Endometrial microvascular endothelial cells (primary cell): ENCODE data around the gene RAE1. TPM values are rescaled to one million over a fixed set of nuclear protein-coding genes. Genes with fewer than 3 reads are reported as not detected.

ENCODE experiments used
- in situ Hi-C: cut with HindIII; loops from 2 replicates; pipeline ENCODE4 v1.10.0; 2017; ENCODE audit warnings: low sequenced_read_pairs, low pct_unique_long_range_greater_than_20kb; ENCODE audit errors: inconsistent ontology term
- total RNA-seq: library from RNA; depleted of rRNA; stranded (reverse); fragments of >200 nt; gene quantifications from one replicate; pipeline ENCODE4 v1.2.3, GENCODE V29; 2015; ENCODE audit errors: inconsistent ontology term

Gene RAE1
- total RNA-seq, 1 donor from 2014 or later: 60.5 TPM

- in situ Hi-C loops: no loop called here
Observed at GRCh38 chr20:57364451-57364850, 13.4 kb downstream of the RAE1 start.

GRCh38 chr20:57369596-57369995 lies 18.5 kb downstream of the RAE1 start:
- in situ Hi-C loops: no loop called here

DNA sequence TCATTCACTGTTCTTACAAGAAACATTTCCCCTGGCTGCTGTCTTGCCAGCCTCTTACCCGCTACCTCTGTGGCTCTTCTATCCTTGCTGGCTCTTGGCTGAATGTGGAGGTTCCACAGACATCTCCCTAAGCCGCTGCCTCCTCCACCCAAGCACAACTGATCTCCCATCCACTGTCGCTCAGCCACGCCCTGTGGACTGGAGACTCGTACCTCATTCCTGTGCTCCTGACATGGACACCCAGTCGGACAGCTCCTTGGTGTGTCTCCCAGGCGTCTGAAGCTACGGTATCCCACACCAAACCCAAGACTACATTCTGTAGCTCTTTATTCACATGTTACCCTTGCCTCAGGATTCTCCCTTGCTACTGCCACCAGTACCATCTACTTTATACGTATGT lies 19.3 kb downstream of the RAE1 start:
- in situ Hi-C loops: loop anchor here (10.0 kb wide), 1 partner anchor 124 kb away; no protein-coding TSS in a partner anchor

DNA sequence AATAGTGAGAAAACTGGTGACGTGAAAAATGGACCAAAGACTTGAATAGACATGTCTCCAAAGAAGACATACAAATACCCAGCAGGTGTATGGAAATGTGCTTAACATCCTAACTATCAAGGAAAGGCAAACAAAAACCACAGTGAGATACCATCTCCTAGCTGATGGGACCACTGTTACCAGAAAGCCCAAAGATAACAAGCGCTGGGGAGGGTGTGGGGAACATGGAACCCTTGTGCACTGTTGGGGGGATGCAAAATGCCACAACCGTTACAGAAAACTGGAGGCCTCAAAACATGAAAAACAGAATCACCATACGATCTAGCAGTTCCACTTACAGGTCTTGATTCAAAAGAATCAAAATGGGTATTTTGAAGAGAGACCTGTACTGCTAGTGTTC lies 20.3 kb downstream of the RAE1 start:
- in situ Hi-C loops: loop anchor here (10.0 kb wide), 1 partner anchor 123 kb away; no protein-coding TSS in a partner anchor

DNA sequence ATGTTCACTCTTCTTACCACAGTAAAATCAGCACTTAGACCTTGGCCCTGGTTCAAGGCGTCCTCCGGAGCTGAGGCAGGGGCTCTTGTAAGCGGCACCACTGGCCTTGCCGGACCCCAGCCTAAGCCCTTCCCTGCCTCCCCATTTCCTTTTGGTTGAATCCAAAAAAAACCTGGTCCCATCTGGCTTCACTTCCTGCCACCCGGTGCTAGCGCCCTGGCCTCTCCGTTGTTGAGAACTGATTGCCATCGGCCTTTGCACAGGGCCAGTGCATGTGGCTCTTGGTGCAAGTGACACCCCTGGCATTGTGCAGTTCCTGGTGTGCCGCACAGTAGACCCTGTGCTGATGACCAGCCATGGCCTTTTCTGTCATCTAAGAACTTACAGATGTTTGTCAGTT lies 21.1 kb downstream of the RAE1 start:
- in situ Hi-C loops: loop anchor here (10.0 kb wide), 1 partner anchor 123 kb away; no protein-coding TSS in a partner anchor

DNA sequence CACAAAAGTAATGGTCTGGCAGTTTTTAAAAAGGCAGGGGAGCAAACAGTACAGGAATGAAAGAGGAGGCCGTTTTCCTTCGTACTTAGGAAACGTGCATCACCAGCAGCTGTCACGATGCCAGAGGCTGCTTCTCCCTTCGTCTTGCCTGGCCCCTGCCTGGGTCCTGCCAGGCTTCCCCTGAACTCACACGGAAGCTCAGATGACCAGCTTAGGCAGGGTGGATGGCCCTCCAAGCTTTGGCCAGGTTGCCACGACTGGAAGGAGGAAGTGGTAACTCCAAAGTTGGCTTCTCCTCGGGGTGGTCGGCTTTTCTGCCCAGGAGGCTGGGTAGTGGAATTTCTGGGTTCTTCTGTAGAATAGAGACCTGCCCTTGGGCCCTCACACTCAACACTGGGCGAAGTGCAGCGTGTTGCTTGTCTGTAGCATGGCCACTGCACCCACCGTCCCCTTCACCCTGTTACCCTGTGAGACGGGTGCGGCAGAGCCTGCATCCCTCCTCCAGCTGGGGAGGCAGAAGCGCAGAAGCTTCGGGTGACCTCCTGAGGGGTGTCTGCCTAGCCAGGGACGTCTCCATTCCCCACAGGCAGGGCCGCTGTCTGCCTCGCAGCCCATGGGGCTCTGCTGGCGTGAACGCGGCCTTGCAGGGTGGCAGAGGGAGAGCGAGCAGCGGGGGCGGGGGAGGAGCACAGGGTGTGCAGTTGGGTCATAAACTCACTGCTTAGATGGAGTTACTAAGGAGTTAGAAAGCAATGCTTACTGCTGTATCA lies 21.7 kb downstream of the RAE1 start:
- in situ Hi-C loops: loop anchor here (10.0 kb wide), 1 partner anchor 122 kb away; no protein-coding TSS in a partner anchor

DNA sequence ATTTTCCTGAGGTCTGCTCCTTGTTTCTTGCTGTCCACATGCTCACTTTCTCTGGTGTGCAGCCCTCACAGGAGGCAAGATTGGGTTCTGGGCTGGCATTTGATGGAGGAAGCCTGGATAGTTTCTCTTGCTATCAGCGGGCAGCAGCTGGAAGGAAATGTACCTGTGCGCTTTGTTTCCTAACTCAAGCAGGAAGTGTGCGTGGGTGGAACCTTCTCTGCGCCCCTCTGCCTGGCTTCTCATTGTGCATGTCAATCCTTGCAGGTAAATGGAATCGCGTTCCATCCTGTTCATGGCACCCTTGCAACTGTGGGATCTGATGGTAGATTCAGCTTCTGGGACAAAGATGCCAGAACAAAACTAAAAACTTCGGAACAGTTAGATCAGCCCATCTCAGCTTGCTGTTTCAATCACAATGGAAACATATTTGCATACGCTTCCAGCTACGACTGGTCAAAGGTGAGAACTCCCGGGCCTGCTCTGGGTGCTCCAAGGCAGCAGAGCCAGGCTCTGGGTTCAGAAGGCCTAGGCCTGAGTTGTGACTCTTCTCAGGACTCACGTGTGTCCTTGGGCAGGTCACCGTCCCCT lies 23.4 kb downstream of the RAE1 start:
- in situ Hi-C loops: loop anchor here (10.0 kb wide), 1 partner anchor 120 kb away; no protein-coding TSS in a partner anchor

DNA sequence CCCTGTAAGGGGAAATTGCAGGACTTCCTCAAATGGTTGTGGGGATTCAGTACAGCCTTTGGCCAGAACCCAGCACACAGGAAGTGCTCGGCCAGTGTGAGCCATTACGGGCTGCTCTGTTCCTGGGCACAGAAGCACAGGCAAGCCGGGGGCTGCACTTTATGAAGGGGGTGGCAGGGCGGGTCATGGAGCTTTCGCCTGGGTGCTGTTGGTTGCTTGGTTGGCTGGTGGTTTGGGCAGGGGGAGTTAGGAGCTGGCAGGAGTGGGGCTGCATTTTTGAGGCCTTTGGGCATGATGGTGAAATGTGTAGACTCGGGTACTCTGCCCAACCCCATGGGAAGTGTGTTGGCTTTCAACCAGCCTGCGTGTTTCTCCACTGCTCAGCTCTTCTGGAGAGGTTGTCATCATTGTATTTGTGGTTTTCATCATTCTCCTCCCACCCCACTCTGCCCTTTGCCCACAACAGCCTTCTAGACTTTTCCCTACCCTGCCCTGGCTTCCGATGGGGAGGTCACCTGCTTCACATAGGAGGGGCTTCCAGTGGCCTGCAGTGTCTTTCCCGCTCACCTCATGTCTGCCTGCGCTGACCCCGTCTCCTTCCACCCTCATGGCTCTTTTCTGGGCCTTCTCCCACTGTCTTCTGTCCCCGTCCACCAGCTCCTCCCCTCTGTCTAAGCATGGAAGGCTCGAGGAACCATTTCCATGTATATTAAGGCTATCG lies 24.0 kb downstream of the RAE1 start:
- in situ Hi-C loops: loop anchor here (10.0 kb wide), 1 partner anchor 120 kb away; no protein-coding TSS in a partner anchor

DNA sequence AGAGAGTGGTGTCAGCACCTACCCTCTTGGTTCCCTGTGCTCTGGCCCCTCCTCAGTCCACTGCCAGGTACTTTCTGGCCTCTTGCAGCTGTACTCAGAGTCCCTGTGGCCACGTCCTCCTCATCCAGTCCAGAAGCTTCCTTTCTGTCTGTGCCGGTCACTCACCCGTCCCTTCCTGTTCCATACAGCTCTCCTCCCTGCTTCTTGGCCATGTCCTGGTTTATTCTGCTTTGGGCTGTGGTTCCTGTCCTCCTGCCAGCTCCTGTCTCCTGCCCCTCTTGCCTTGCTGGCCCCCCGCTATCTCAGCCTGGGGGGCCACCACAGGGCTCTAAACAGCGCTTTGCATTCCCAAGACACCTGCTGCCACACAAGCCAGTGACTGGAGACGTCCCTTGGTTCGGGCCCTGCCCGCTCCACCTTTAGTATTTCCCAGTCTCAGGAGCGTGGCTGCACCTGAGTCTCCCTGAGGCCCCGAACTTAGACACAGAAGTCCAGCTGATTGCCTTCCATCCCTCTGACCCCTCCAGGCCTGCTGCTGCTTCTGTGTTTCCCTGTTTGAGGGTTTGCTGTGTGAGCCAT lies 24.7 kb downstream of the RAE1 start:
- in situ Hi-C loops: loop anchor here (10.0 kb wide), 1 partner anchor 119 kb away; no protein-coding TSS in a partner anchor

DNA sequence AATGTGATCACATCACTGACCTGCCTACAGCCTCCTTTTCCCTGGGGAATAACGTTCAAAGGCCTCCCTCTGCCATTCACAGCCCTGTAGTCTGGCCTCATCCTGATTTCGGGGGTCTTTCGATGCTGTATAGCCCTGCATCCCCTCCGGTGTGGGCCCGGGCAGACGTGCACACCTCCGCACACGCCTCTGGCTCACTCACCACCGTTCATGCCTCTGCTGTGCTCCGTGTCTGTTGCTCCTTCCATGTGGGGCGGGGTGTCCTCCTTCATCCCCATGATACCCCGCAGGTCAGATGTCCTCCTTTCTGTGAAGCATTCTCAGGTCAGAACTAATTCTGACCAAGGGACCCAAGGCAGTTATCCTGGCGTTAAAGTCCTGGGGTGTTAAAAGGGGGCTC lies 26.3 kb downstream of the RAE1 start:
- in situ Hi-C loops: loop anchor here (10.0 kb wide), 1 partner anchor 117 kb away; no protein-coding TSS in a partner anchor

GRCh38 chr20:57378107-57378506 lies 27.1 kb downstream of the RAE1 start:
- in situ Hi-C loops: loop anchor here (10.0 kb wide), 1 partner anchor 117 kb away; no protein-coding TSS in a partner anchor

- in situ Hi-C loops: loop anchor here (10.0 kb wide), 1 partner anchor 116 kb away; no protein-coding TSS in a partner anchor
Observed at GRCh38 chr20:57378646-57379262, 27.7 kb downstream of the RAE1 start.

GRCh38 chr20:57379263-57379647 lies 28.2 kb downstream of the RAE1 start:
- in situ Hi-C loops: loop anchor here (10.0 kb wide), 1 partner anchor 116 kb away; no protein-coding TSS in a partner anchor

GRCh38 chr20:57380081-57380750 lies 29.2 kb downstream of the RAE1 start:
- in situ Hi-C loops: no loop called here

DNA sequence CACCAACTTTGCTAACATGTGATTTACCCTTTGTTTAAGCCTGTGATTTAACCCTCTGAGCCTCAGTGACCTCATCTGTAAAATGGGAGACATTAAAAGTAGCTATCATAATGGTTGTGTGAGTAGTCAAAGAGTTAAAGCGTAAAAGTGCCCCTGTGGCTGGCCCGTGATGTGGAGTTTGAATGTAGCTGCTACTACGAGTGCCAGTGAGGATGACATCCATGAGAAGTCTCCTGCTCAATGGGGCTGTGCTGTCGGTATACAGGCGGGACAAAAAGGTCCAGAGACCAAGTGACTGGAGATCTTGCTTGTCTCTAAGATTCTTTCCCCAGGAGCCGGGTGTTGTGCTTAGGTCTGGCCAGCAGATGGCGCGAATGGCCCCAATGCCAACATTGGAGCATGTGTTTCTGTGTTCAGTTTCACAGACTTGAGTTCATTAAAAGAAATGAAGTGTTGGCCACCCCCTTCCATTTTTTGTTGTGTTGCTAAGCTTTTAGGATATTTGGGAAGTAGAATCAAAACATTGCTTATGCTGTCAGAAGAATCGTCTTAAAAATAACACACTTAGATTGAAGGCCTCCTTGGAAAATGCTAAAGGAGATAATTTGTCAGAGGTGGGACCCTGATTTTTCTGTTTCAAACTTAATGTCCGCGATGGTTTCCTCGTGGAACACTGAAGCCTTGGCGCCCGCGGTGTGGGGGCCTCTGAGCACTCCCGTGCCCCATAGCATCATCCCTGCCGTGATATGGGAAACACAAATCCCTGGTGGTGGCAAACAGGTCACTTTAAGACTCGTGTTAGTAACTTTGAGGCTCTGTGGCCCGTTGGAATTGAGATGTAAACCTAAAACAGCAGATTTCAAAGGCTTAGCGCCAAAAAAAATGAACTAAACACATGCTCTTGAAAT lies 30.8 kb downstream of the RAE1 start:
- in situ Hi-C loops: no loop called here

DNA sequence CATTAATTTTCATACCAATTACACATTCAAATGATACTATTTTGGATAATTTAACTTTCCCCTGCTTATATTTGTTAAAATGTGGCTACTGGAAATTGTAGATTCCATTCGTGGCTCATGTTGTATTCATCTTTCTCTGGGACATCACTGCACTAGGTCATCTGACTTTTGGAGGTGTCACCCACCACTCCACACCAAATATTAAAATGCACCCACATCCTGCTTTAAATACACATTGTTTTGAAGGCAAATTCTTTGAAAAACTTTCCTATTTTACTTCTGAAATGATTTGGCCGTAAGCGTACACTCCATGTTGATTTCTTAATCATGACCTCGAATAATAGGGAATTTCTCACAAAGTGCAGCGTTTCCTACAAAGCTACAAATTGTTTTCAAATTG lies 31.5 kb downstream of the RAE1 start:
- in situ Hi-C loops: no loop called here
